K562 (cell line): ENCODE results near the gene ZSWIM6. TPM values are rescaled to one million over a fixed set of nuclear protein-coding genes. Genes with fewer than 3 reads are reported as not detected.

Source experiments
- ARID4B ChIP-seq: sonication (generic); formaldehyde crosslinking; IDR thresholded peaks from 2 replicates; pipeline ENCODE4 v1.8.0; 2022; ENCODE audit warnings: mild to moderate bottlenecking, missing genetic modification reagents
- ARNT ChIP-seq, 2 experiments: fragments of 450-650 bp; IDR thresholded peaks; 2 replicates each; pipeline ENCODE4 v1.6.1; 2016; ENCODE audit warnings: mild to moderate bottlenecking in 1 of 2
- CBFA2T3 ChIP-seq: fragments of 450-650 bp; IDR thresholded peaks from 2 replicates; pipeline ENCODE4 v1.6.1; 2017
- ESRRA ChIP-seq: fragments of 450-650 bp; IDR thresholded peaks from 2 replicates; pipeline ENCODE4 v1.6.1; 2014; ENCODE audit warnings: low read depth, mild to moderate bottlenecking, moderate library complexity, borderline replicate concordance
- ETS2 ChIP-seq: IDR thresholded peaks from 2 replicates; pipeline ENCODE4 v1.6.1; 2016; ENCODE audit warnings: borderline replicate concordance, missing genetic modification characterization, mild to moderate bottlenecking, moderate library complexity, missing compliant biosample characterization; ENCODE audit not compliant: poor library complexity, severe bottlenecking
- HDAC1 ChIP-seq, 2 experiments: fragments of 450-650 bp; IDR thresholded peaks; 2 replicates each; pipeline ENCODE4 v1.6.1; 2016 to 2017; ENCODE audit warnings: inconsistent platforms in 1 of 2, mild to moderate bottlenecking in 1 of 2, moderate library complexity in 1 of 2
- HNRNPUL1 ChIP-seq: fragments of 200-400 bp; formaldehyde crosslinking; IDR thresholded peaks from 2 replicates; pipeline ENCODE4 v1.6.1; 2017; ENCODE audit warnings: low read length
- PRDM10 ChIP-seq: fragments of 450-650 bp; IDR thresholded peaks from 2 replicates; pipeline ENCODE4 v1.6.1; 2018; ENCODE audit not compliant: partially characterized antibody
- PTRF ChIP-seq: fragments of 450-650 bp; IDR thresholded peaks from 2 replicates; pipeline ENCODE4 v1.6.1; 2016; ENCODE audit warnings: mild to moderate bottlenecking, missing genetic modification characterization, missing compliant biosample characterization
- SP1 ChIP-seq: sonication (generic); formaldehyde crosslinking; IDR thresholded peaks from 2 replicates; pipeline ENCODE4 v1.8.1; 2022; ENCODE audit warnings: mild to moderate bottlenecking, missing genetic modification reagents
- SRF ChIP-seq, 2 experiments: fragments of 250-450, 450-650 bp in 1 of 2; sonication (Bioruptor Pico) in 1 of 2; sonication (generic) in 1 of 2; formaldehyde crosslinking; IDR thresholded peaks; 2 replicates each; pipeline versions ENCODE4 v1.5.0 to v1.5.1; 2020 to 2022; ENCODE audit warnings: mild to moderate bottlenecking in 1 of 2, missing genetic modification reagents in 1 of 2
- STAT5B ChIP-seq: fragments of 250-450 bp; sonication (Bioruptor Pico); IDR thresholded peaks from 2 replicates; pipeline ENCODE4 v1.8.0; 2021; ENCODE audit warnings: mild to moderate bottlenecking, inconsistent platforms
- TCF7 ChIP-seq: sonication (generic); IDR thresholded peaks from 2 replicates; pipeline ENCODE4 v1.6.1; 2016; ENCODE audit warnings: antibody characterized with exemption, borderline replicate concordance
- ZFP30 ChIP-seq: fragments of 250-450 bp; sonication (Bioruptor Pico); IDR thresholded peaks from 2 replicates; pipeline ENCODE4 v1.8.0; 2022; ENCODE audit warnings: moderate library complexity, mild to moderate bottlenecking, inconsistent platforms, borderline replicate concordance
- polyA plus RNA-seq, 8 experiments: library from polyadenylated mRNA; depleted of rRNA in 4 of 8; stranded (reverse) in 5 of 8; unstranded in 3 of 8; fragments of >200 nt; fragmentation: Nextera tagmentation in 2 of 8; fragmentation: Illumina TruSeq in 1 of 8; extraction: Ambion mirVana in 2 of 8; extraction: Trizol in 1 of 8; gene quantifications; 2 replicates each; pipeline versions ENCODE4 v1.2.1 to v1.2.3, GENCODE V29; 2011 to 2014; ENCODE audit warnings: inconsistent platforms in 1 of 8, missing spikeins in 1 of 8
- total RNA-seq, 7 experiments: library from RNA; depleted of rRNA in 6 of 7; stranded (reverse); fragments of >200 nt in 6 of 7; fragmentation: Illumina TruSeq in 2 of 7; extraction: Trizol in 2 of 7; gene quantifications; 2 replicates each; pipeline versions ENCODE4 v1.2.1 to v1.2.3, GENCODE V29; 2011 to 2021; ENCODE audit warnings: low replicate concordance in 1 of 7

Gene ZSWIM6
- total and polyA plus RNA-seq, 9 of the 15 experiments (the other 6 are each of a cell fraction or from before 2014, with no cell fraction given): 0.81 to 3.2 (median 2.0) TPM

GRCh38 chr5:61408476-61409168 lies 76.6 kb downstream of the ZSWIM6 start (continued):
- TF ChIP-seq PTRF (tag): no peak
- peak; percentile 68 for TF ChIP-seq PRDM10
- TF ChIP-seq CBFA2T3: peak; percentile 56; the same call in 1 of the 2 replicates
- TF ChIP-seq HNRNPUL1: no peak
- no peak for TF ChIP-seq ETS2 (tag)
- peak in 1 of 2 experiments; percentile 64; a peak in 2 of 4 replicates for TF ChIP-seq HDAC1 (IDR thresholded peaks at IDR 0.05)
- TF ChIP-seq SRF (CRISPR knock-in tag; IDR thresholded peaks at IDR 0.05): peak in 1 of 2 experiments; percentile 41; a peak in 1 of 4 replicates
- TF ChIP-seq ARNT (IDR thresholded peaks at IDR 0.05): peak in 1 of 2 experiments; percentile 69; a peak in 1 of 4 replicates
- no peak for TF ChIP-seq ZFP30 (CRISPR knock-in tag)
- TF ChIP-seq ARID4B (CRISPR knock-in tag): 0 out of 2 replicates have a peak, but pooled peaks have one; percentile 39
- no peak for TF ChIP-seq STAT5B (CRISPR knock-in tag)
- no peak for TF ChIP-seq TCF7
- peak; percentile 75 for TF ChIP-seq SP1 (CRISPR knock-in tag)
- peak; percentile 87; the same call in 1 of the 2 replicates for TF ChIP-seq ESRRA
